ENCODE results near the gene AFAP1. TPM values are rescaled to one million over a fixed set of nuclear protein-coding genes. Genes with fewer than 3 reads are reported as not detected.

AFAP1 gene
- total RNA-seq, 1 experiment from 2014 or later: 23.6 TPM

DNA sequence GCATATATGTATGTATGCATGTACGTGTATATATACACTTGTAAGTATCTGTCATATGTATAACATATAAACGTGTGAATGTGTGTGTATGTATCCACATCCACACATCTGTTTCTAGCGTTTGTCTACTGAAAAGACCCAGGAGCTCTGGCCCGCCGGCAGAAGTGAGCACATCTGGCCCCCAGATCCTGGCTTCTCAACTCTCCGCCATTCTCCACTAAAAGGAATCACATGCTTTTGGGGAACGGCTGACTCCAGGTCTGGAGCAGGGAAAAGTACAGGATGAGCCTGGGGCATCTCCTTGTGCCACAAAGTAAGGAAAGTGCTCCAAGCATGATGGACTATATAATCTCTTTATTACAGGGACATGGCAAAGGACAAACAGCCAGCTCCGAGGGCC, 143.7 kb downstream of the AFAP1 start:
- Mint-ChIP-seq H3K4me1 (no peaks in the 10 kb centered on the region), H3K27ac (no peak overlapping the region), H3K27me3 (ENCODE audit: low read depth) (no peaks in the 10 kb centered on the region), H3K4me3 (no peak overlapping the region), H3K36me3 (peaks cover 44% of the 10 kb centered on the region), H3K9me3 (peaks cover 13% of the 10 kb centered on the region)
- DNase-seq (ENCODE audit: low spot score): no peak
- ChIA-PET POLR2A (no interaction called here), CTCF (interaction anchor here (1.6 kb wide), 1 partner anchor 26 kb away, joined by 3 read pairs; no protein-coding TSS in a partner anchor)
- no peak for ATAC-seq
- TF ChIP-seq TP53 (CRISPR knock-in tag; IDR thresholded peaks at IDR 0.05) (no peak), ZNF423 (CRISPR knock-in tag; IDR thresholded peaks at IDR 0.05) (no peak), SP1 (CRISPR knock-in tag; conservative IDR thresholded peaks at IDR 0.05) (no peak), NR2C2 (CRISPR knock-in tag; IDR thresholded peaks at IDR 0.05) (no peak)
- TF ChIP-seq, protein P1, sequence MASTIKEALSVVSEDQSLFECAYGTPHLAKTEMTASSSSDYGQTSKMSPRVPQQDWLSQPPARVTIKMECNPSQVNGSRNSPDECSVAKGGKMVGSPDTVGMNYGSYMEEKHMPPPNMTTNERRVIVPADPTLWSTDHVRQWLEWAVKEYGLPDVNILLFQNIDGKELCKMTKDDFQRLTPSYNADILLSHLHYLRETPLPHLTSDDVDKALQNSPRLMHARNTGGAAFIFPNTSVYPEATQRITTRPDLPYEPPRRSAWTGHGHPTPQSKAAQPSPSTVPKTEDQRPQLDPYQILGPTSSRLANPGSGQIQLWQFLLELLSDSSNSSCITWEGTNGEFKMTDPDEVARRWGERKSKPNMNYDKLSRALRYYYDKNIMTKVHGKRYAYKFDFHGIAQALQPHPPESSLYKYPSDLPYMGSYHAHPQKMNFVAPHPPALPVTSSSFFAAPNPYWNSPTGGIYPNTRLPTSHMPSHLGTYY (CRISPR knock-in tag; IDR thresholded peaks at IDR 0.05): no peak
- TF ChIP-seq, protein P2, sequence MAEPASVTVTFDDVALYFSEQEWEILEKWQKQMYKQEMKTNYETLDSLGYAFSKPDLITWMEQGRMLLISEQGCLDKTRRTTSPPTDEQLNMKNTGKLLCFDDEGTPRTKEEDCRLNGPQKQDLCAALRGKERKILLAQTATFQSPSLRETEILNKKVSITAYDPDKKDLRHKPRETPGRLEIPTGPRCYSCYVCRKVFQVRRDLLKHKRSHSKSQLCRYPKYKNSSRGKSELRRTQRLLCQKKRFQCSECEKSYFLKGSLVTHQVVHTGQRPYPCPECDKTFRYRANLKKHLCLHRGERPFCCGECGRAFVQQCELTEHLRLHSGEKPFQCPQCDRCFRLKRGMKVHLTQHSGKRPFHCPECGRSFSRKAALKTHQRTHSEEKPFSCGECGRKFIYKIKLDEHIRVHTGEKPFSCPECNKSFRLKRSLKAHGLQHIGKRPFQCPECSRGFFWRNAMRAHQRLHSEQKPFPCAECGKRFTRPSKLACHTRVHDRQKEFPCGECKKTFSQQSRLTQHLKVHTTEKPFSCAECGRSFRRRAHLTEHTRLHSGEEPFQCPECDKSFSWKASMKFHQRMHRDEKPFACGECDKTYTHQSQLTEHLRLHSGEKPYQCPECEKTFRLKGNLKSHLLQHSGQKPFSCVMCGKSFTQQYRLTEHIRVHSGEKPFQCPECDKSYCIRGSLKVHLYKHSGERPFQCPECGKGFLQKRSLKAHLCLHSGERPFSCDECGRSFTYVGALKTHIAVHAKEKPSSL (CRISPR knock-in tag; conservative IDR thresholded peaks at IDR 0.05): no peak
- TF ChIP-seq, protein P3, sequence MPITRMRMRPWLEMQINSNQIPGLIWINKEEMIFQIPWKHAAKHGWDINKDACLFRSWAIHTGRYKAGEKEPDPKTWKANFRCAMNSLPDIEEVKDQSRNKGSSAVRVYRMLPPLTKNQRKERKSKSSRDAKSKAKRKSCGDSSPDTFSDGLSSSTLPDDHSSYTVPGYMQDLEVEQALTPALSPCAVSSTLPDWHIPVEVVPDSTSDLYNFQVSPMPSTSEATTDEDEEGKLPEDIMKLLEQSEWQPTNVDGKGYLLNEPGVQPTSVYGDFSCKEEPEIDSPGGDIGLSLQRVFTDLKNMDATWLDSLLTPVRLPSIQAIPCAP (CRISPR knock-in tag; IDR thresholded peaks at IDR 0.05): no peak
- TF ChIP-seq, protein P4, sequence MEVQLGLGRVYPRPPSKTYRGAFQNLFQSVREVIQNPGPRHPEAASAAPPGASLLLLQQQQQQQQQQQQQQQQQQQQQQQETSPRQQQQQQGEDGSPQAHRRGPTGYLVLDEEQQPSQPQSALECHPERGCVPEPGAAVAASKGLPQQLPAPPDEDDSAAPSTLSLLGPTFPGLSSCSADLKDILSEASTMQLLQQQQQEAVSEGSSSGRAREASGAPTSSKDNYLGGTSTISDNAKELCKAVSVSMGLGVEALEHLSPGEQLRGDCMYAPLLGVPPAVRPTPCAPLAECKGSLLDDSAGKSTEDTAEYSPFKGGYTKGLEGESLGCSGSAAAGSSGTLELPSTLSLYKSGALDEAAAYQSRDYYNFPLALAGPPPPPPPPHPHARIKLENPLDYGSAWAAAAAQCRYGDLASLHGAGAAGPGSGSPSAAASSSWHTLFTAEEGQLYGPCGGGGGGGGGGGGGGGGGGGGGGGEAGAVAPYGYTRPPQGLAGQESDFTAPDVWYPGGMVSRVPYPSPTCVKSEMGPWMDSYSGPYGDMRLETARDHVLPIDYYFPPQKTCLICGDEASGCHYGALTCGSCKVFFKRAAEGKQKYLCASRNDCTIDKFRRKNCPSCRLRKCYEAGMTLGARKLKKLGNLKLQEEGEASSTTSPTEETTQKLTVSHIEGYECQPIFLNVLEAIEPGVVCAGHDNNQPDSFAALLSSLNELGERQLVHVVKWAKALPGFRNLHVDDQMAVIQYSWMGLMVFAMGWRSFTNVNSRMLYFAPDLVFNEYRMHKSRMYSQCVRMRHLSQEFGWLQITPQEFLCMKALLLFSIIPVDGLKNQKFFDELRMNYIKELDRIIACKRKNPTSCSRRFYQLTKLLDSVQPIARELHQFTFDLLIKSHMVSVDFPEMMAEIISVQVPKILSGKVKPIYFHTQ (CRISPR knock-in tag; IDR thresholded peaks at IDR 0.05): no peak
- TF ChIP-seq, protein P5, sequence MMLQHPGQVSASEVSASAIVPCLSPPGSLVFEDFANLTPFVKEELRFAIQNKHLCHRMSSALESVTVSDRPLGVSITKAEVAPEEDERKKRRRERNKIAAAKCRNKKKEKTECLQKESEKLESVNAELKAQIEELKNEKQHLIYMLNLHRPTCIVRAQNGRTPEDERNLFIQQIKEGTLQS (CRISPR knock-in tag; conservative IDR thresholded peaks at IDR 0.05): no peak

DNA sequence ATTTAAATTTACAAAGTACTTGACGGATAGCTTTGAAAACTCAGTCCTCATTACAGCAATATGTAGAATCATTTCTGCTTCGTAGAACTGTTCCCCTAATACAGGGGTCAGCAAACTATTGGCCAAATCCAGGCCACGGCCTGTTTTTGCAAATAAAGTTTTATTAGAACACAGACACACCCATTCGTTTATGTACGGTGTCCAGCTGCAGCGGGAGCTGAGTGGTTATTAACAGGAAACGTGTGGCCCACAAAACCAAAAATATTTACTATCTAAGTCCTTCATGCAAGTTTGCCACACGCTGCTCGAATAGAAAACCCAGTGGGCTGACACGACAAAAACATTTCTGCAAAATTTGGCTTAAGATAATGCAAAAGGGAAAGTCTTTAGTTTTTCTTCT, 146.5 kb downstream of the AFAP1 start:
- DNase-seq (ENCODE audit: low spot score) (no peak), ATAC-seq (no peak)
- H3K27ac Mint-ChIP-seq: no peak overlapping the region
- no peak for TF ChIP-seq RELA (CRISPR knock-in tag; IDR thresholded peaks at IDR 0.05; ENCODE audit: borderline replicate concordance)
- TF ChIP-seq, protein P6, sequence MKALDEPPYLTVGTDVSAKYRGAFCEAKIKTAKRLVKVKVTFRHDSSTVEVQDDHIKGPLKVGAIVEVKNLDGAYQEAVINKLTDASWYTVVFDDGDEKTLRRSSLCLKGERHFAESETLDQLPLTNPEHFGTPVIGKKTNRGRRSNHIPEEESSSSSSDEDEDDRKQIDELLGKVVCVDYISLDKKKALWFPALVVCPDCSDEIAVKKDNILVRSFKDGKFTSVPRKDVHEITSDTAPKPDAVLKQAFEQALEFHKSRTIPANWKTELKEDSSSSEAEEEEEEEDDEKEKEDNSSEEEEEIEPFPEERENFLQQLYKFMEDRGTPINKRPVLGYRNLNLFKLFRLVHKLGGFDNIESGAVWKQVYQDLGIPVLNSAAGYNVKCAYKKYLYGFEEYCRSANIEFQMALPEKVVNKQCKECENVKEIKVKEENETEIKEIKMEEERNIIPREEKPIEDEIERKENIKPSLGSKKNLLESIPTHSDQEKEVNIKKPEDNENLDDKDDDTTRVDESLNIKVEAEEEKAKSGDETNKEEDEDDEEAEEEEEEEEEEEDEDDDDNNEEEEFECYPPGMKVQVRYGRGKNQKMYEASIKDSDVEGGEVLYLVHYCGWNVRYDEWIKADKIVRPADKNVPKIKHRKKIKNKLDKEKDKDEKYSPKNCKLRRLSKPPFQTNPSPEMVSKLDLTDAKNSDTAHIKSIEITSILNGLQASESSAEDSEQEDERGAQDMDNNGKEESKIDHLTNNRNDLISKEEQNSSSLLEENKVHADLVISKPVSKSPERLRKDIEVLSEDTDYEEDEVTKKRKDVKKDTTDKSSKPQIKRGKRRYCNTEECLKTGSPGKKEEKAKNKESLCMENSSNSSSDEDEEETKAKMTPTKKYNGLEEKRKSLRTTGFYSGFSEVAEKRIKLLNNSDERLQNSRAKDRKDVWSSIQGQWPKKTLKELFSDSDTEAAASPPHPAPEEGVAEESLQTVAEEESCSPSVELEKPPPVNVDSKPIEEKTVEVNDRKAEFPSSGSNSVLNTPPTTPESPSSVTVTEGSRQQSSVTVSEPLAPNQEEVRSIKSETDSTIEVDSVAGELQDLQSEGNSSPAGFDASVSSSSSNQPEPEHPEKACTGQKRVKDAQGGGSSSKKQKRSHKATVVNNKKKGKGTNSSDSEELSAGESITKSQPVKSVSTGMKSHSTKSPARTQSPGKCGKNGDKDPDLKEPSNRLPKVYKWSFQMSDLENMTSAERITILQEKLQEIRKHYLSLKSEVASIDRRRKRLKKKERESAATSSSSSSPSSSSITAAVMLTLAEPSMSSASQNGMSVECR (CRISPR knock-in tag; IDR thresholded peaks at IDR 0.05; ENCODE audit: borderline replicate concordance): no peak
- no peak for TF ChIP-seq TEAD1 (CRISPR knock-in tag; IDR thresholded peaks at IDR 0.05)
- no peak for TF ChIP-seq RORB (CRISPR knock-in tag; IDR thresholded peaks at IDR 0.05)
- TF ChIP-seq FOXK1 (CRISPR knock-in tag; IDR thresholded peaks at IDR 0.05): no peak
- H3K9me3 Mint-ChIP-seq: peaks cover 4% of the 10 kb centered on the region
- H3K4me3 Mint-ChIP-seq: no peak overlapping the region
- ChIA-PET CTCF (interaction anchor here (1.2 kb wide), 1 partner anchor 8 kb away, joined by 8 read pairs; no protein-coding TSS in a partner anchor), POLR2A (no interaction called here)
- no peaks in the 10 kb centered on the region; the same call in 1 of the 2 replicates for H3K27me3 Mint-ChIP-seq (ENCODE audit: low read depth)
- H3K4me1 Mint-ChIP-seq: no peaks in the 10 kb centered on the region
- H3K36me3 Mint-ChIP-seq: peaks cover 21% of the 10 kb centered on the region
